Fibroblast of lung (primary cell): ENCODE measurements around the gene ZNF266. TPM values are rescaled to one million over a fixed set of nuclear protein-coding genes. Genes with fewer than 3 reads are reported as not detected.
A peak's percentile ranks its signal among the peaks of the same experiment; 100 is the strongest.

ENCODE experiments used
- DNase-seq, 2 donors: peaks; one replicate each; pipeline versions ENCODE4 v3.0.0 to v3.0.0-alpha.2; 2010; ENCODE audit warnings: low read depth in 2 of 2
- H2AFZ ChIP-seq: 2 replicates; pipeline ENCODE4 v1.5.1; 2012; ENCODE audit warnings: low read length, control low read depth, inconsistent platforms
- H3K27ac ChIP-seq: 2 replicates; pipeline ENCODE4 v1.5.1; 2011; ENCODE audit warnings: low read length, control low read depth; ENCODE audit not compliant: insufficient read depth
- H3K27me3 ChIP-seq: 2 replicates; pipeline ENCODE4 v1.5.1; 2011; ENCODE audit warnings: mild to moderate bottlenecking, low read length; ENCODE audit not compliant: control insufficient read depth, insufficient read depth
- H3K36me3 ChIP-seq: 2 replicates; pipeline ENCODE4 v1.5.1; 2011; ENCODE audit warnings: low read length; ENCODE audit not compliant: control insufficient read depth, insufficient read depth
- H3K4me1 ChIP-seq: 2 replicates; pipeline ENCODE4 v1.5.1; 2011; ENCODE audit warnings: low read length; ENCODE audit not compliant: control insufficient read depth, insufficient read depth; ENCODE audit errors: extremely low read depth
- H3K4me2 ChIP-seq: 2 replicates; pipeline ENCODE4 v1.5.1; 2011; ENCODE audit warnings: low read length, control low read depth; ENCODE audit not compliant: insufficient read depth; ENCODE audit errors: extremely low read depth
- H3K4me3 ChIP-seq, 4 experiments: fragments of 200-600 bp in 1 of 4; sonication (generic) in 1 of 4; replicated peaks in 1 of 4; 2 replicates each; pipeline ENCODE4 v1.5.1; 2011 to 2016; ENCODE audit warnings: low read length in 4 of 4, low read depth in 3 of 4, mild to moderate bottlenecking in 3 of 4, control low read depth in 2 of 4, inconsistent platforms in 1 of 4, mixed read lengths in 1 of 4; ENCODE audit not compliant: insufficient read depth in 1 of 4; ENCODE audit errors: control extremely low read depth in 1 of 4
- H3K79me2 ChIP-seq: 2 replicates; pipeline ENCODE4 v1.5.1; 2012; ENCODE audit warnings: mild to moderate bottlenecking, low read length, inconsistent platforms; ENCODE audit not compliant: control insufficient read depth, insufficient read depth
- H3K9ac ChIP-seq: 2 replicates; pipeline ENCODE4 v1.5.1; 2011; ENCODE audit warnings: mild to moderate bottlenecking, low read length, control low read depth; ENCODE audit not compliant: insufficient read depth
- H3K9me3 ChIP-seq: 2 replicates; pipeline ENCODE4 v1.5.1; 2012; ENCODE audit warnings: low read depth, low read length; ENCODE audit not compliant: control insufficient read depth, insufficient read depth
- H4K20me1 ChIP-seq: 2 replicates; pipeline ENCODE4 v1.5.1; 2011; ENCODE audit warnings: low read length; ENCODE audit not compliant: control insufficient read depth, insufficient read depth; ENCODE audit errors: extremely low read depth
- EZH2 ChIP-seq: IDR thresholded peaks from 2 replicates; pipeline ENCODE4 v1.5.1; 2012; ENCODE audit warnings: low read length, control low read depth, mild to moderate bottlenecking; ENCODE audit errors: missing control alignments
- polyA minus RNA-seq: library from RNA; depleted of rRNA, polyadenylated mRNA; stranded (reverse); fragments of >200 nt; gene quantifications from 2 replicates; pipeline ENCODE4 v1.2.3, GENCODE V29; 2011; ENCODE audit warnings: low replicate concordance
- polyA plus RNA-seq, 2 donors: library from polyadenylated mRNA; depleted of rRNA in 1 of 2; stranded (reverse) in 1 of 2; unstranded in 1 of 2; fragments of >200 nt; gene quantifications; 2 replicates each; pipeline ENCODE4 v1.2.1, GENCODE V29; 2011 to 2012; ENCODE audit warnings: missing spikeins in 1 of 2
- total RNA-seq: library from RNA; depleted of rRNA; stranded (reverse); fragments of >200 nt; gene quantifications from 2 replicates; pipeline ENCODE4 v1.2.1, GENCODE V29; 2014
- TF ChIP-seq, protein P1 (sequence below), 2 donors: IDR thresholded peaks in 1 of 2; conservative IDR thresholded peaks in 1 of 2; 1 replicate in 1 of 2; 2 replicates in 1 of 2; pipeline ENCODE4 v1.5.1; 2011 to 2012; ENCODE audit warnings: low read length in 2 of 2, control low read depth in 1 of 2, inconsistent platforms in 1 of 2, low read depth in 1 of 2, mild to moderate bottlenecking in 1 of 2

ZNF266 gene
- 10.0 and 10.7 TPM in 2 replicates for total RNA-seq
- 8.4 and 14.4 TPM in 2 replicates for polyA plus RNA-seq
- polyA plus RNA-seq (2012): 6.6 and 7.3 TPM in 2 replicates
- 0.33 and 1.5 TPM in 2 replicates for polyA minus RNA-seq

DNA sequence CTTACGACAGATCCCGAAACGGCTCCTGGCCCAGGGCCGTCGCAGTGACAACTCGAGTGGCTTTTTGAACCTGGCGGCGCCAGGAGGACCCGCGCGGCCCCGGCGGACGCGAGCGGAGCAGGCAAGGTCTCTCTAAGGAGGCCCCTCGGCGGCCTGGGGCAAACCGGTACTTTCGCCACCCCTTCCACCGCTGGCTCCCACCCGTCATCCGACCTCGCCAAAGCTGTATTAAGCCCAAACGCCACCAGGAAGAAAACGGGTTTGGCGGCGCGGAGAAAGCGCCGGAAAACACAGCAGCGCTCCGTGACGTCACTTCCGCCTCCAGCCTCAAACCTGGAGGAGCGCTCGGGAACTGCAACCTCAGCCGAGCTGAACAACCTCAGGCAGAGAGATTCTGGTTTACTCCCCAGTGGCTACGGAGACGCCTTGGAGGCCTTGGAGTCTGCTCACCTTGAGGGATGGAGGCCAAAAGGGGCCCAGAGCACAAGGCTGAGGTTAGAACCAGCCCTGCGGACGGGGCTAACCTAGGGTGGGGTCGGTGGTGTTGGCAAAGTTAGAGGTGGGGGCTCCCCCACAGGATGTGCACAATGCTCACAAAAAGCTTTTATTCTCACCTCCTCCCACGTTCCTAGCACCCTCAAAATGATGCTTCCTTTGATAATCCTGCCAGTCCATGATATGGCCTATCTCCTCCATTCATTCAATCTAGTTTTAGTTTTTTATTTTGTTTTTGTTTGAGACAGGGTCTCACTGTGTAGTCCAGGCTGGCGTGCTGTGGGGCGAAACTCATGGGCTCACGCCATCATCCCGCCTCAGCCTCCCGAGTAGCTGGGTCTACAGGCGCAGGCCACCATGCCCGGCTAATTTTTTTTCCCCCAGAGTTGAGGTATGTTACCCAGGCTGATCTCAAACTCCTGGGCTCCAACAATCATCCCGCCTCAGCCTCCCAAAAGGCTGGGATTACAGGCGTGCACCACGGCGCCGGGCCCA lies at the start of gene ZNF266:
Gene ZNF266 (minus strand): TSS at position 295 of the 990 bp plus-strand sequence. CDS start 15,484 bp downstream, outside the sequence.
- Histone ChIP-seq H3K4me2 (peak within 1 kb of the TSS; percentile 91), H3K27ac (peak within 1 kb of the TSS; percentile 89), H3K4me3 (peak within 1 kb of the TSS; percentile 58 to 90 (median 82)), H3K79me2 (no peaks in the 10 kb centered on the region), H3K9me3 (no peaks in the 10 kb centered on the region), H3K4me1 (no peaks in the 10 kb centered on the region), H3K9ac (peak within 1 kb of the TSS; percentile 80), H4K20me1 (no peaks in the 10 kb centered on the region), H3K27me3 (no peaks in the 10 kb centered on the region), H3K36me3 (peaks cover 2% of the 10 kb centered on the region), H2AFZ (peak within 1 kb of the TSS; percentile 98)
- DNase-seq: peak; percentile 90
- TF ChIP-seq, protein P1, sequence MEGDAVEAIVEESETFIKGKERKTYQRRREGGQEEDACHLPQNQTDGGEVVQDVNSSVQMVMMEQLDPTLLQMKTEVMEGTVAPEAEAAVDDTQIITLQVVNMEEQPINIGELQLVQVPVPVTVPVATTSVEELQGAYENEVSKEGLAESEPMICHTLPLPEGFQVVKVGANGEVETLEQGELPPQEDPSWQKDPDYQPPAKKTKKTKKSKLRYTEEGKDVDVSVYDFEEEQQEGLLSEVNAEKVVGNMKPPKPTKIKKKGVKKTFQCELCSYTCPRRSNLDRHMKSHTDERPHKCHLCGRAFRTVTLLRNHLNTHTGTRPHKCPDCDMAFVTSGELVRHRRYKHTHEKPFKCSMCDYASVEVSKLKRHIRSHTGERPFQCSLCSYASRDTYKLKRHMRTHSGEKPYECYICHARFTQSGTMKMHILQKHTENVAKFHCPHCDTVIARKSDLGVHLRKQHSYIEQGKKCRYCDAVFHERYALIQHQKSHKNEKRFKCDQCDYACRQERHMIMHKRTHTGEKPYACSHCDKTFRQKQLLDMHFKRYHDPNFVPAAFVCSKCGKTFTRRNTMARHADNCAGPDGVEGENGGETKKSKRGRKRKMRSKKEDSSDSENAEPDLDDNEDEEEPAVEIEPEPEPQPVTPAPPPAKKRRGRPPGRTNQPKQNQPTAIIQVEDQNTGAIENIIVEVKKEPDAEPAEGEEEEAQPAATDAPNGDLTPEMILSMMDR (conservative IDR thresholded peaks at IDR 0.05 in 1 of 2, IDR thresholded peaks at IDR 0.05 in 1 of 2; ENCODE audit: low read depth in 1 of 2, low read length in 2 of 2): peak; percentile 66 to 76
- TF ChIP-seq EZH2: no peak

DNA sequence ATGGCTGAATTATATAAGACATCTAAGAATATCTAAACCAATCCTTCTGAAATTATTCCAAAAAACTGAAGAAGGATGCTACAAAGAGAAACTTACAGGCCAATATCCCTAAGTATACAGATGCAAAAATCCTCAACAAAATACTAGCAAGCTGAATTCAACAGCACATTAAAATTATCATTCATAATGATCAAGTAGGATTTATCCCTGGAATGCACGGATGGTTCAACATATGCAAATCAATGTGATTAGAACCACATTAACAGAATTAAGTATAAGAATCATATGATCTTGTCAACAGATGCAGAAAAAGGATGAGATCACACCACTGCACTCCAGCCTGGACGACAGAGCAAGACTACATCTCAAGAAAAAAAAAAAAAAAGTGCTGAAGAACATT lies 49.8 kb upstream of the ZNF266 start:
- no peak overlapping the region for H3K27ac ChIP-seq
- H3K4me3 ChIP-seq: no peak overlapping the region
- H3K4me1 ChIP-seq: no peaks in the 10 kb centered on the region
- no peaks in the 10 kb centered on the region for H3K79me2 ChIP-seq
- no peaks in the 10 kb centered on the region for H4K20me1 ChIP-seq
- H3K36me3 ChIP-seq: no peaks in the 10 kb centered on the region
- H3K27me3 ChIP-seq: no peaks in the 10 kb centered on the region
- H3K4me2 ChIP-seq: no peak overlapping the region
- no peak for DNase-seq
- H3K9ac ChIP-seq: no peak overlapping the region
- TF ChIP-seq, protein P1 (conservative IDR thresholded peaks at IDR 0.05 in 1 of 2, IDR thresholded peaks at IDR 0.05 in 1 of 2; ENCODE audit: low read depth in 1 of 2, low read length in 2 of 2): no peak
- H2AFZ ChIP-seq: no peak overlapping the region
- no peaks in the 10 kb centered on the region for H3K9me3 ChIP-seq

DNA sequence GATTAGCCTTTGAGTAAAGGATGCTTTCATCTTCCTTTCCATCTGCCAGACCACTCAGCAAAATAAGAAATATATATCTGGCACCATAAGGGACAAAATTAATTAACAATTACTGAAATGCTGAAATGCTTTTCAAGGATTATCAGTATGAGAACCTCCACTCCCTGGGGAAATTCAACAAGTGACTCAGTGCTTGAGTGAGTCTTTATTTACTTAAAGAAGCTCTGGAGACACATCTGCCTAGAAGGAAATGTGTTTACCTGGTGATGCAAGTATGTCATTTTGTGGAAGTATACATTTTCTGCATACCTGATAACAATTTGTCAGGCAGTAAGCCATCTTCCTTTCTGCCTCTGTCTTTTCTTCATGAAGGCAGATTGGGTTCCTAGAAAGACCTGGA lies 39.6 kb upstream of the ZNF266 start:
- no peaks in the 10 kb centered on the region for H3K9me3 ChIP-seq
- TF ChIP-seq EZH2: no peak
- TF ChIP-seq, protein P1 (conservative IDR thresholded peaks at IDR 0.05 in 1 of 2, IDR thresholded peaks at IDR 0.05 in 1 of 2; ENCODE audit: low read depth in 1 of 2, low read length in 2 of 2): no peak
- no peak for DNase-seq
- H3K79me2 ChIP-seq: no peaks in the 10 kb centered on the region
- no peak overlapping the region for H3K4me2 ChIP-seq
- no peak overlapping the region for H3K27ac ChIP-seq
- no peaks in the 10 kb centered on the region for H4K20me1 ChIP-seq
- H3K27me3 ChIP-seq: no peaks in the 10 kb centered on the region
- H2AFZ ChIP-seq: no peak overlapping the region
- no peaks in the 10 kb centered on the region for H3K36me3 ChIP-seq
- no peak overlapping the region for H3K4me3 ChIP-seq
- H3K9ac ChIP-seq: no peak overlapping the region
- no peaks in the 10 kb centered on the region for H3K4me1 ChIP-seq
